ENCODE results near the gene NEURL4.

NEURL4 gene

DNA sequence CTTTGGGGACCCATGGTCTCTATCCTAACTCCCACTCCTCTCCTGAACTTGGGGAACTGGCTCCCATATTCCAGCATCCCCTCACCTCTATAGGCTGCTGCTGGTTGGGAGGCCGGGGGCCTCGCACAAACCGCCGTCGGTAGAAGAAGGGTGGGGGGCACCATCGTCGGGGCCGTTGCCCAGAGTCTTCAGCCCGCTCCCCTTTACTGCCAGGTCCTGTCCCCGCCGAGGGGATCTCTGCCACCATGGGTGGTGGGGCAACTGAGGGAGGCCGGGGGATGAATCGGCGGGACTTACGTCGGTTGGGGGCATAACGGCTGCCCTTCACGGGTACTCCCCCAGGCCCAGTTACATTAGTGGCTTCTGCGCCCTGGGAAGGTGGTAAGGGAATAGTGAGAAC is 39.0 kb downstream of the NEURL4 start:
- ATAC-seq = no peak
- TF ChIP-seq ARNTL (CRISPR knock-in tag; IDR thresholded peaks at IDR 0.05; ENCODE audit: borderline replicate concordance, low read depth) (no peak), OSR1 (CRISPR knock-in tag; IDR thresholded peaks at IDR 0.05) (no peak), ZC3H10 (CRISPR knock-in tag; IDR thresholded peaks at IDR 0.05) (no peak), ZNF70 (CRISPR knock-in tag; IDR thresholded peaks at IDR 0.05) (no peak), TOX (CRISPR knock-in tag; IDR thresholded peaks at IDR 0.05; ENCODE audit: borderline replicate concordance) (no peak), PATZ1 (CRISPR knock-in tag; IDR thresholded peaks at IDR 0.05; ENCODE audit: borderline replicate concordance) (no peak), SNAI2 (CRISPR knock-in tag; IDR thresholded peaks at IDR 0.05) (no peak), GLIS3 (CRISPR knock-in tag; IDR thresholded peaks at IDR 0.05) (no peak), BACH2 (CRISPR knock-in tag; IDR thresholded peaks at IDR 0.05; ENCODE audit: borderline replicate concordance) (no peak)
- TF ChIP-seq, protein P1, sequence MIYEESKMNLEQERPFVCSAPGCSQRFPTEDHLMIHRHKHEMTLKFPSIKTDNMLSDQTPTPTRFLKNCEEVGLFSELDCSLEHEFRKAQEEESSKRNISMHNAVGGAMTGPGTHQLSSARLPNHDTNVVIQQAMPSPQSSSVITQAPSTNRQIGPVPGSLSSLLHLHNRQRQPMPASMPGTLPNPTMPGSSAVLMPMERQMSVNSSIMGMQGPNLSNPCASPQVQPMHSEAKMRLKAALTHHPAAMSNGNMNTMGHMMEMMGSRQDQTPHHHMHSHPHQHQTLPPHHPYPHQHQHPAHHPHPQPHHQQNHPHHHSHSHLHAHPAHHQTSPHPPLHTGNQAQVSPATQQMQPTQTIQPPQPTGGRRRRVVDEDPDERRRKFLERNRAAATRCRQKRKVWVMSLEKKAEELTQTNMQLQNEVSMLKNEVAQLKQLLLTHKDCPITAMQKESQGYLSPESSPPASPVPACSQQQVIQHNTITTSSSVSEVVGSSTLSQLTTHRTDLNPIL (CRISPR knock-in tag; IDR thresholded peaks at IDR 0.05; ENCODE audit: low read depth) = no peak

- no peak for ATAC-seq
- no peak for TF ChIP-seq PATZ1 (CRISPR knock-in tag; IDR thresholded peaks at IDR 0.05; ENCODE audit: borderline replicate concordance)
- no peak for TF ChIP-seq ZFP3 (CRISPR knock-in tag; IDR thresholded peaks at IDR 0.05)
- no peak for TF ChIP-seq RARB (CRISPR knock-in tag; IDR thresholded peaks at IDR 0.05)
- TF ChIP-seq, protein P2, sequence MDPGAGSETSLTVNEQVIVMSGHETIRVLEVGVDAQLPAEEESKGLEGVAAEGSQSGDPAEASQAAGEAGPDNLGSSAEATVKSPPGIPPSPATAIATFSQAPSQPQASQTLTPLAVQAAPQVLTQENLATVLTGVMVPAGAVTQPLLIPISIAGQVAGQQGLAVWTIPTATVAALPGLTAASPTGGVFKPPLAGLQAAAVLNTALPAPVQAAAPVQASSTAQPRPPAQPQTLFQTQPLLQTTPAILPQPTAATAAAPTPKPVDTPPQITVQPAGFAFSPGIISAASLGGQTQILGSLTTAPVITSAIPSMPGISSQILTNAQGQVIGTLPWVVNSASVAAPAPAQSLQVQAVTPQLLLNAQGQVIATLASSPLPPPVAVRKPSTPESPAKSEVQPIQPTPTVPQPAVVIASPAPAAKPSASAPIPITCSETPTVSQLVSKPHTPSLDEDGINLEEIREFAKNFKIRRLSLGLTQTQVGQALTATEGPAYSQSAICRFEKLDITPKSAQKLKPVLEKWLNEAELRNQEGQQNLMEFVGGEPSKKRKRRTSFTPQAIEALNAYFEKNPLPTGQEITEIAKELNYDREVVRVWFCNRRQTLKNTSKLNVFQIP (CRISPR knock-in tag; IDR thresholded peaks at IDR 0.05; ENCODE audit: borderline replicate concordance, low read depth) = no peak
- TF ChIP-seq PPARA (CRISPR knock-in tag; IDR thresholded peaks at IDR 0.05; ENCODE audit: borderline replicate concordance) = no peak
- TF ChIP-seq TCF4 (CRISPR knock-in tag; IDR thresholded peaks at IDR 0.05; ENCODE audit: borderline replicate concordance) = no peak
- no peak for TF ChIP-seq TSHZ2 (CRISPR knock-in tag; IDR thresholded peaks at IDR 0.05)
- TF ChIP-seq TOX (CRISPR knock-in tag; IDR thresholded peaks at IDR 0.05; ENCODE audit: borderline replicate concordance) = no peak
- no peak for TF ChIP-seq CSRNP3 (CRISPR knock-in tag; IDR thresholded peaks at IDR 0.05)
- TF ChIP-seq CSDC2 (CRISPR knock-in tag; IDR thresholded peaks at IDR 0.05) = no peak
- TF ChIP-seq ISL1 (CRISPR knock-in tag; IDR thresholded peaks at IDR 0.05) = no peak
- TF ChIP-seq ZNF565 (CRISPR knock-in tag; conservative IDR thresholded peaks at IDR 0.05; ENCODE audit: low read depth) = no peak
- no peak for TF ChIP-seq BACH2 (CRISPR knock-in tag; IDR thresholded peaks at IDR 0.05; ENCODE audit: borderline replicate concordance)
- TF ChIP-seq ZFP30 (CRISPR knock-in tag; IDR thresholded peaks at IDR 0.05) = no peak
- TF ChIP-seq GLIS3 (CRISPR knock-in tag; IDR thresholded peaks at IDR 0.05) = no peak
- no peak for TF ChIP-seq ESRRG (CRISPR knock-in tag; IDR thresholded peaks at IDR 0.05)
- no peak for TF ChIP-seq ZNF8 (CRISPR knock-in tag; IDR thresholded peaks at IDR 0.05)
- TF ChIP-seq ARNTL (CRISPR knock-in tag; IDR thresholded peaks at IDR 0.05; ENCODE audit: borderline replicate concordance, low read depth) = no peak
These were observed 39.7 kb downstream of the NEURL4 start for GRCh38 chr17:7289256-7290032.
